ENCODE results near the gene TM2D3.

- no peak for TF ChIP-seq POLR2A (IDR thresholded peaks at IDR 0.05; ENCODE audit: borderline replicate concordance, extremely low read depth, insufficient read depth, insufficient read length)
- TF ChIP-seq ZNF274 (IDR thresholded peaks at IDR 0.05; ENCODE audit: low read depth, low read length): no peak
- no peak for TF ChIP-seq EZH2 (IDR thresholded peaks at IDR 0.05)
- no peak for TF ChIP-seq REST (IDR thresholded peaks at IDR 0.05; ENCODE audit: low read depth)
- no peak for TF ChIP-seq TCF7L2 (IDR thresholded peaks at IDR 0.05; ENCODE audit: borderline replicate concordance, extremely low read depth, insufficient read depth, insufficient read length)
- TF ChIP-seq SIN3A (IDR thresholded peaks at IDR 0.05; ENCODE audit: low read depth): no peak
- no peak for TF ChIP-seq POLR2AphosphoS5 (IDR thresholded peaks at IDR 0.05; ENCODE audit: low read depth, low read length)
These were observed 10.3 kb downstream of the TM2D3 start for GRCh38 chr15:101641894-101642293.

Measured in HCT116 (cell line).